Activated T-cell treated with anti-CD3 and anti-CD28 coated beads for 48 hours (primary cell): ENCODE measurements around the gene NSFL1C.

ENCODE experiments used
- DNase-seq: peaks from one replicate; pipeline ENCODE4 v3.0.0-alpha.2; 2020; ENCODE audit warnings: low read depth

NSFL1C gene

DNA sequence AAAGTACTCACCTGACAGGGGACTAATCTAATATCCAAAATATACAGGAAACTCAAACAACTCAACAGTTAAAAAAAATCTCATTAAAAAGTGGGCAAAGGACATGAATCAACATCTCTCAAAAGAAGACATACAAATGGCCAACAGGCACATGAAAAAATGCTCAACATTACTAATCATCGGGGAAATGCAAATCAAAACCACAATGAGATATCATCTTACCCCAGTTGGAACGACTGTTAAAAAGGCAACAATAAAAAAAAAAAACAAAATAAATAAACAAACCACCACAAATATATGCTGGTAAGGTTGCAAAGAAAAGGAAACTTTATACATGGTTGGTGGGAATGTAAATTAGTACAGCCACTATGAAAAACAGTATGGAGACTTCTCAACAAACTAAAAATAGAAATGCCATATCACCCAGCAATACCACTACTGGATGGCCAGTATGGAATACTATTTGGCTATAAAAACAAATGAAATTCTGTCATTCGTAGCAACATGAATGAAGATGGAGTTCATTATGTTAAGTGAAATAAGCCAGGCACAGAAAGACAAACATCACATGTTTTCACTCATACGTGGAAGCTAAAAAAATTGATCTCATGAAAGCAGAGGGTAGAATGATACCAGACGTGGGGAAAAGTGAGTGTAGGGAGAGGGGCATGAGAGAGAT is 17.9 kb upstream of the NSFL1C start:
- no peak for DNase-seq

DNA sequence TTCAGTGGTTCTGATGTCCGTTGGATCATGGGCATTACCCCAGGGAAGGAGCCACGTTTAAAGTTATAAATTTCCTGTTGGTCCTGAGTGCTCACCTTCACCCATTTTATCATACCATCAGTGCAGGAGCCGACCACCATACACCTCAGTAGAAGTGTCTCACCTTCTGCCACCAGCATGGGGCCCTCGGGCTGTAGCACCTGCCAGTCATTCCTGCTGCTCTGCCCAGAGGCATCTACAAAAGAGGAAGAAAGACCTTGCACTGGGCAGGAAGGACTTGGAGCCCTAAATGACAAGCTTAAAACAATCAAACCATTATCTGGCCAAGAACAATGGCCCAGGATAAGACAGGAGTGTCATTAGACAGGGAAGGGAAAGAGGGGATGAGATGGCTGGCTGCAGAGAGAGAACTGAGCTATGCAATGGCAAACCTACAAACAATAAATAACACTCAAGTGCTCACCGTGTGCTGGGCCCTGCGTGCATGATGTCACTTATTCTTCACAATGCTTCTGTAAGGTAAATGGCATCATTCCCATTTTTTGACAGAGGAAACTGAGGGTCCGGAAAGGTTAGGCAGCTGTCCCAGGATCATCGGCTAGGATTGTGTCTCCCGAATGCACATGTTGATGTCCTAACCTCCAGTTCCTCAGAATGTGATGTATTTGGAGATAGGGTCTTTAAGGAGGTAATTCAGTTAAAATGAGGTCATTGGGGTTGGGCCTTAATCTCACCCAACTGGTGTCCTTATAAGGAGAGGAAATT is 13.4 kb upstream of the NSFL1C start:
- no peak for DNase-seq

DNA sequence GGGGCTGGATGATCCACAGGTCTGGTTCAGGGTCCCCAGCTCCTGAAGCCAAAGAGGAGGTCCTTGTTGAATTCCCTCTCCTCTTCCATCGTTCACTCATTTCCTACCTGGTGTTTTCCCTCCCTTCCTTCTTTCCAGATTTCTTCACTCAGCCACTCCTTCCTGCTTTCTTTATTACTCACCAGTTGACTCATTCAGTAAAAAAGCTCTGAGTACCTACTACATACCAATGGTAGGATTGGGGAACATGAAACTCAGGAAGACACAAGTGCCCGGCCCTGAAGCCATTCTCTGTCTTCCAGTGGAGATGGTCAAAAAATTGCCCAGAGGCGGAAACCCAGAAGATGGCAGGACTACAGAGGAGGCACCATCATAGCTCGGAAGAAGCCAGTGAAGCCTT is 11.9 kb upstream of the NSFL1C start:
- no peak for DNase-seq

DNA sequence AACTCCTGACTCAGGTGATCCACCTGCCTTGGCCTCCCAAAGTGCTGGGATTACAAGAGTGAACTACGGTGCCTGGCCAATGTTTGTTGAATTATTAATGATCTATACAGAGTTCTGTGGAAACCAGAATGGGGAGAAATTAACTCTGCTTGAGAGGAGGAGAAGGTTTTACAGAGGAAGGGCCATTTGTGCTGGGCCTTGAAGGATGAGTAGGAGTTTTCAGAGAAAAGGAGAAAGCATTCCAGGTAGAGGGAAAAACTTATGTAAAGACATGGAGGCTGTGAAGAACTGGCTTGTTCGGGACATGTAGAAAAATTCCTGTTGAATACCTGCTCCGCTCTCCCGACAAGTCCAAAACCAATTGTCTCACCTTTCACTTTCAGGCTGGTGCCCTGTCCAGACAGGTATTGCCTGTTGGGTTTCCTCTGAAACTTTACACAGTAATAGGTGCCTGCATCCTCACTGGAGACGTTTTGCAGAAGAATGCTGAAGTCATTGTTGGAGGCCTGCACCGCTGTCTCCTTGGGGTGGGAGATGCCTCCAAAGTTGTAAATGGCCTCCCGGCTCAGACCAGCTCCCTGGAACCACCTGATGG is 11.3 kb upstream of the NSFL1C start:
- no peak for DNase-seq

DNA sequence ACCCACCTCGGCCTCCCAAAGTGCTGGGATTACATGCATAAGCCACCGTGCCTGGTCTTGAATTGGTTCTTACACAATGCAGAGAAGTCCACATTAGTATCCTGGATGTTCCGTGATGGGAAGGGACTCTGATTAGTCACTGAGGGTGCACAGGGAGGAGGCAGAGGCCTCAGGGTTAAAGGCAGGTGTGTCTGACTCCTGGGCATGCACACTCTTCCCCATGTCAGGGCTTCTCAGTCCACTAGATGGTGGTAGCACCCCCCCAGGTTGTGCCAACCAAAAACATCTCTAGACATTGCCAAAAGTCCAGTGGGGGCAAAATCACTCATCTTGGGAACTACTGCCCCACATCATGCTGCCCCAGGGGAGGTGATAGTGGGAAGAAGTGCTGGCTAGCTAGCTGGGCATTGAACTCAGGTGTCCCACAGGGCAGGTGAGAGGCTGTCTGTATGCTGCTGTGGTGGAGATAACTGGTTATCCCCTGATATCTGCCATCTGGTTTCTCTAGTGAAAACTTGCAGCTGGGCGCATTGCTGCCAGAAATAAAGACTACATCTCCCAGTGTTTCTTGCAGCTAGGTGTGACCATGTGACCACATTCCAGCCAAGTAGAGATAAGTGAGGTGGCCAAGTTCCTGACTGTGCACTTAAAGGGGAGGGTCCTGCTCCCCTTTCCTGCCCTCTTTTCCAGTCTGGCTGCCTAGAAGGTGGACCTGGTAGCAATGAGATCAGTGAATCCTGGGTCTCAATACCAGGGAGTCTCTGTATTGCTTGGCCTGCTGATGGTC is 8.4 kb upstream of the NSFL1C start:
- DNase-seq: no peak

DNA sequence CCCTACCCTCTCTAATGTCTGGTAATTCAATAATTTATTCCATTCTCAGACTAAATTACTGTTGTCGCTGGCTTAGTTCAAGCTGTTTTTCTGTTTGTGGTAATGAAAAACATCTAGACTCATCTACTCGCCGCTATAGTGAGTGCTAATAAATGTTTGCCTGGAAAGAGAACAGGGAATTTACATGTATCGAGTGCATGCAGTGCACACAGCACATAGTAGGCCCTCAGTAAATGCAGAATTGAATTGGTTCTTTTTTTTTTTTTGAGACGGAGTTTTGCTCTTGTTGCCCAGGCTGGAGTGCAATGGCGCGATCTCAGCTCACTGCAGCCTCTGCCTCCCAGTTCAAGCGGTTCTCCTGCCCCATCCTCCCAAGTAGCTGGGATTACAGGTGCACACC is 7.7 kb upstream of the NSFL1C start:
- no peak for DNase-seq

DNA sequence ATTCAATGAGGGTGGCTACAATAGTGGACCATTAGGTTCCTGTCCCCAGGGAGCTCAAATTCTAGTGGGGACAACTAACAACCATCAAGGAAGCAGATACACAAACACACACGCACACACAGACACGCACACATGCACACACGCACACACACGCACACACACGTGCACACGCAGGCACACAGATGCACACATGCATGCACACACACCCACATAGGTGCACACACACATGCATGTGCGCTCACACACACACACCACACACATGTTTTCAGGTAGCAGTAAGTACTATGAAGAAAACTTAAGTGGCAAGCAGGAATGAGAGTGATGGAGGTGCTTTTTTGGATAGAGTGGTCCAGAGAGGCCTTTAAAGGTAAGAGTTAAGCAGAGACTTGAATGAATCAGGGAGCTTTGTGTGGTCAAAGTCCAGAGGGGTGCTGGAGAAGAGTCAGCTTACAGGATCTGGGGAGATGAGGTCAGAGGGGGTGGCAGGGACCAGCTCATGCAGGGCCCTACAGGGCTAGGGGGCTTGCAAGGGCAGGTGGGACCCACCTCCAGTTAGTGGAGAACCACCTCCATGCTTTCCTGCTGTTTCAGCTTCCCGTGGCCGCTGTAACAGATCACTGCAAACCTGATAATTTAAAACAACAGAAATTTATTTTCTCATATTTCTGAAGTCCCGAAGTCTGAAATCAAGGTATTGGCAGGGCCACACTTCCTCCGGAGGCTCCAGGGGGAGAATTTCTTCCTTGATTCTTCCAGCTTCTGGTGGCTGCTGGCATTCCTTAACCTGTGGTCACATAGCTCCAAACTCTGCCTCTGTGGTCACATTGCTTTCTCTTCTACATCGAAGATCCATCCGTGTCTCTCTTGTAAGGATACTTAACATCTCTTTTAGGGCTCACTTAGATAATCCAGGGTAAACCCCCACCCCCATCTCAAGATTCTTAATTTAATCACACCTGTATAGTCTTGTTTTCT is 6.9 kb upstream of the NSFL1C start:
- no peak for DNase-seq

DNA sequence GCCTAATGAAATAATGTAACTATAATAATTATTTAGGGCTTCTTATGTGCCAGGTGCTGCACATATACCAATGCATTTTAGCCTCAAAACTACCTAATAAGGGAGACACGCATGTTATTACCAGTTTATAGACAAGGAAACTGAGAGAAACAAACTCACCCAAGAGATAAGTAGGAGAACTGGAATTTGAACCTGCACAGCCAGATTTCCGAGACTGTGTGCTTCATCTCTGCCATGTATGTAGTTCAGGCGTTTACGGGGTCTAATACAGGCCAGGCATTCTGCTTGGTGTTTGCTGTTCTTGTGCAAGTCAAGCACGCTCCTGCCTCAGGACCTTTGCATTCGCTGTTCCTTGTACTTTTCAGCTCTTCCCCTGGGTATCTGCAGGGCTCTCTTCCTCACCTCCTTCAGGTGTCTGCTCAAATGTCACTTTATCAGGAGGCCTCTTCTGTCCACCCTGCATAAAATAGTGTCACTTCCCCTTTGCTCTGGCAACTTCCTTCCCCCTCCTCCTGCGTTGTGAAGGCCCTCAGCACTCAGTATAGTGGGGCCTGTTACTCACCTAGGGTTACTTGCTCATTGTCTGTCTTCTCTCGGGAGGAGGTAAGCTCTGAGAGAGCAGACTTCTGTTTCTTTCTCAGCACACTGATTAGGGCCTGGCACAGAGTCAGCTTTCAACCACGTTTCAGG is 6.1 kb upstream of the NSFL1C start:
- DNase-seq: no peak

DNA sequence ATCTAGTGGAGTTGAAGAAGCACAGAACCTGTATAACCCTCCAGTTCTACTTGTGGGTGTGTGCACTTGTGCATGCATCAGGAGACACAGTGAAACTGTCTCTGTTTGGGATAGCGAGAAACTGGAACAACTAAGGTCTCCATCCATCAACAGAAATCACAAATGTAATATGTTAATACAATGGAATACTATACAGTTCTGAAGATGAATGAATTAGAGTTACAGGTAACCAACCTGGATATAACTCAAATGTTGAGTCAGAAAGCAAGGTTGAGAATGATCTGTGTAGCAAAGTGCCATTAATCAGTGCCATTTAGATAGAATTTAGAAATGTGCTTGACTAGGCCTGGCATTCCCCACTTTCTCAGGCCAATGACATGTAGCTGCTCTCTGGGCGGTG is 4.6 kb upstream of the NSFL1C start:
- DNase-seq: no peak

DNA sequence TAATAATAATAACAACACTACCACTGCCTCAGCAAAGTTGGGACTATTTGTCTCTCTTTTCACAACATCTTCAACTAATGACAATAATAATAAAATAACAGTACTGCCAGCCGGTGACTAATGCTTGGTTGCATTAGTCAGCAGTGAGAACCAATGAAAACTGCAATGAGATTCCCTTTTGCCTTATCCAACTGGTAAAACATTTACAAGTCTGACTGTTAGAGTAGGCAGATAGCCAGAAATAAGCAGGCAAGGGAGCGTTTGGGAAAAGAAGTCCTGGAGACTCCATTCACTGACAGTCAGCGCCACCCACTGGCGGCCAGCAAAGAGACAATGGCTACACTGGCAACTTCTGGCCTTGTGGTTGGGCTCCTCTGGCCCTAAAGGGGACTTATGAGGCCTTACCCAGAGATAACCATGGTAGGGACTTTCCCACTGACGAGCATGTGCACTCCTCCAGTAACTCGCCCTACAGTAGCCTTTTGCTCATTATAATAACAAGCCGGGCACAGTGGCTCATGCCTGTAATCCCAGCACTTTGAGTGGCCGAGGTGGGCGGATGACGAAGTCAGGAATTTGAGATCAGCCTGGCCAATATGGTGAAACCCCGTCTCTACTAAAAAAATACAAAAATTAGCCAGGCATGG is 3.4 kb upstream of the NSFL1C start:
- no peak for DNase-seq

DNA sequence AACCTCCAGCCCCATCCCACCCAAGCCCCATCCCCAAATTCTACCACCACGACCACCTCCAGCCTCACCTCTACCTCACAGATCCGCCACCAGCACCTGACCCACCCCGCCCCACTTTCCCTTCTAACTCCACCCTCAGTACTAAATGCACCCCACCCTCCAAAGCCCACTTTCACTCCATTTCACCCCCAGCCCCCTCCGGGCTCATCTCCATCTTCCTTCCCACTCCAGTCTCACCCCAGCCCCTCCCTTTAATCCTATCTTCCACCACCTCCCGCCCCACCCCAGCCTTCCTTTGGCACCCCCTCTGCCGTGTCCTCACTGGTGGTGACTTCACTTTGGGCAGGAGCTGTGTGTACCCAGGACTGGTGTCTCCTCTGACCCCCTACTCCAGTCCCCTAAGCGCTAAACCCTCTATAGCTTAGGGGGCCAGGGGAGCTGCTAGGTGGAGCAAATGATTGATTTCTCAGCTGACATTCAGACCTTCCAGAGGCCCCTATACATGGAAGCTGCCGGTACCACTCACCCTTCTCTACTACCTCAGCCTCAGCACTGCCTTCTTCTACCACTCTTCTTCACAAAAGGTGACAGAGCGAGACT is 2.8 kb upstream of the NSFL1C start:
- DNase-seq: no peak

DNA sequence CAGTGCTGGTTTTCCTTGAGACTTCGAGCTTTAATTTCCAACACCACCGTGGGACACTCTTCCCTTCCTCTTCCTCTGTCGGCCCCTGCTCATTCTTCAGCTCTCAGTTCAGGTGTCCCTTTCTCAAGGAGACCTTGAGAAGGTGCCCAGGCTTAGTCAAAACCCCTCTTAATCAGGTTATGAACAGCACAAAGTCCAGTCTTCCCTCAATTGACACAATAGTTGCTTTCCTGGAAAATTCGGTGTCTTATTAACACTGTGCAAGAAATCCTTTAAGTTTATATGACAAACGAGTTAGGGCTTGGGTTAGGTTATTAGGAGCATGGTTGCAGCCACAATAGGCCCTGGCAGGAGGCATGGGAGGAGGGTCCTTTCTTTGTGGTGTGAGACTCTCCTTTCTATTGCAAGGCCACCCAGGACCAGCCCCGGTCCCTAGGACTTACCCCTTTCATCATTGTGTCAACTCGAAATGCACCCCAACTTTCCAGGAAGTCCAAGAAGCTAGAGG is 1.5 kb upstream of the NSFL1C start:
- no peak for DNase-seq

DNA sequence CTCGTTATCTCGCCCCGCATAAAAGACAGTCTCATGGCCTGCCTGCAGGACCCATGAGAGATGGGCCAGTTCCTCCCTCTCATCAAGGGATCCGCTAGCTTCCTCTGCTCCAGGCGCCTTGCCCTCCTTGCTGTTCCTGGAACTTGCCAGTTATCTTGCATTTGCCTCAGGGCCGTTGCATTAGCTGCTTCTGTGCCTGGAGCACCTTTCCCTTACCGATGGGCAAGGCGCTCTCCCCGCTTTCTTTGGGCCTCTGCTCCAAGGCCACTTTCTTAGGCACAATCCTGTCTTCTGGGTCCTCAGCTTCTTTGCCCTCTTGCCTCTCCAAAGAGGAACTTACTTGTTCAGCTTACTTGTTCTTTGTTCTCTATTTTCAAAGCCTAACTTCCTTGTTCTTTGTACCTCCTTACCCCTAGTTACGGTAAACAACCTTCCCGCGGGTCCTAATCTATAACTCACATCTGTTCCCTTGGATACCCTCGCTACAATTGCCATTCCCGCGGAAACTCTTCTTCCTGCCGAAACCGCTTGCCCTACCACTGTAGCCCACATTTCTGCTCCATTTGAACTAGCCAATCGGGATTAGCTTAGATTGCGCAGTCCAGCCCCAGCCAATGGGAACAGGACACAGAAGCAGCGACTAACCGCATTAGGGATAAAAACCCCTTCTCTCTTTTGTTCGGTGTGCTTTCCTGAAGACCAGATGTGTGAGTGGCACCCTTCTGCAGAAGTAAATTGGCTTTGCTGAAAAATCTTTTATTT is 887 bp upstream of the NSFL1C start:
- no peak for DNase-seq

DNA sequence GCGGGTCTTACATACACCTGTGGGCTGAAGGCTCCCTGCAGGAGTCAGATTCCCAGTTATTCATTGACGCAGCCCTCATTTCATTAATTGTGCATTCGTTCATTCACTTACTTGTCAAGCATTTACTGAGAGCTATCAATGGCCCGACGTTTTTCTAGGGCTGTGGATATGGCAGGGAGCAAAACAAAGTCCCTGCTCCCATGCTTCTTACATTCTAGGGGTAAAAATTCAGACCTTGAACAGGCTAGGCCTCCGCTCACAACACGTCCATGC is 369 bp upstream of the NSFL1C start:
- no peak for DNase-seq

DNA sequence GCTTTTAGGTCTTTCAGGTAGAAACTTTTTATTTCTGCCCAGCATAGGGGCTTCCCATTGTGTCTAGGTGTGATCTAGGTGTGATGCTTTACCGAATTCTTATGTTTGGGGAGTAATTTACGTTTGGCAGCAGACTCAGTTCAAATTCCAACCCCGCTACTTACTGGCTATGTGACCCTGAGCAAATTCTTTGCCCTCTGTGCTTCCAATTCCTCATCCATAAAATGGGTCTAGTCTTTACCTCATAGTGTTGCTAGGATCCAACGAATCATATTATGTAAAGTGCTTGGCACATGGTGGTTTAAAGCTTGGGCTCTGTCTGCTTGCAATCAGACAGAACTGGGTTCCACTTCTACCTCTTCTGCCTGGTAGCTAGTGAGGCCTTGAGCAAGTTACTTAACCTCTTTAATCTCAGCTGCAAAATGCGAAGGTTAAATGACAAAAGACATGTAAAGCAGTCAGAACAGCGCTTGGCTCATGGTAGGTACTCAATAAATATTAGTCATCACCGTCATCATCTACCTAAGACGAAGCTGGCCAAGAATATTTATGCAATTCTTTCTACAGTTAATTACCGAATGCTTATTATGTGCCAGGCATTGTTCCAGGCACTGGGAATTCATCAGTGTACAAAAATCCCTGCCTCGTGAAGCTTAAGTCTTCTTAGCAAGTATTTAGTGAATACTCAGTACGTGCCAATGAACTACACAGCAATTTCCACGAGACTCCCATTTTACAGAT is 1.0 kb downstream of the NSFL1C start:
- DNase-seq: no peak

DNA sequence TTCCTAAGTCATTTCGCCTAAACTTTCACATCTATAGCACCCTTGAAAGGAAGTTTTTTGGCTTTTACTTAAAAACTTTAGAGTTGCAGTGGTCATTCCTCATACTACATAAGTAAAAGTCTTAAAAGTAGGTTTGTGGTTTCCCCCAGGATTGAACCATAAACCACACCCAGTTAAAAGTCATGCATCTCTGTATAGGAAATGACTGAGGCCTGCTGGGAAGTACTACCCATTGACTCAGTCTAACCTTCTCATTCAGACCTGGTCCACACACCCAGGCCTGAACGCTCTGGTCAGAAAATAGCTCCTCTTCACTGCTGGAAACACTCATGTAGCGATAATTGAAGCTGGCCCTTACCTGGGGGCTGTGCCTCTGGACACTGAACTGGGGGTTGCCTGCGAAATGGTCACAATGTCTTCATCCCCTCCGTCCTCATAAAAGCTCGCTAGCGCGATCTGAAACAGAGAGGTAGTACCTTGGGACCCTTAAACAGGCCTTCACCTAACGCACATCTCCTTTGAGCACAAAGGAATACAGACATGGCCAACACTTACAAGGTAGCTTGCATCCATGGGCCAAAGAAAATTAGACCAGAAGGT is 2.6 kb downstream of the NSFL1C start:
- DNase-seq: no peak

DNA sequence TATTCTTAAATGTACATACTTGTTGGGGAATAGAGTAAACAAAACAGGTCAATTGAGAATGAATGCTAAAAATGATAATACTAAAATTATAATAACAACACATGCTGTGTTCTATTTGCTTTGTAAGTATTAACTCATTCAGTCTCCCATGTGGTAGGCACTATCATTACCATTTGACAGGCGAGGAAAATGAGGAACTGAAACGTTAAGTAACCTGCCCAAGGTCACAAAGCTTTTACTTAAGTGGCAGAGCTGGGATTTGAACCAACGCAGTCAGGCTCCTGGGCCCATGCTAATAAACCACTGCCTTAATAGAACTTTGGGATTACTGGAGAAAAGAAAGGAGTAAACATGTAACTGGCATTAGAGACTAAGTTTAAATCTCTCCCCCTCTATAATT is 3.8 kb downstream of the NSFL1C start:
- DNase-seq: no peak

DNA sequence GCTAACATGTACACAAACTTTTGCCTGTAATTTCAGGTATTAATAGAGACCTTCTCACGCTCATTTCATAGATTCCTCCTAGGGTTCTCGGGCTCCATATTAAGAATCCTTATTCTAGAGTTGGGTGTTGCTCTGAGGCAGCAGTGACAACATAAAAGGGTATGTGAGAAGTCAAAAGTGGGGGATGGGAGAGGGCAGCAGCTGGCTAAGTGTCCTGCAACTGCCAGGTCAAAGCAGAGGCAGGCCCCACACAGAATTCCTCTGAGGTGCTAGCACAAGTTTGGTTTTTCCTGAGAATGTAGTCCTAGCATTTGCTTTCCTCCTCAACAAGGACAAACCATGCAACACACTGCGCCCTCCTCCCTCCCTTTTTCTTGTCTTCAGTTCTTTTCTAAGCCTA is 4.6 kb downstream of the NSFL1C start:
- DNase-seq: no peak
